Measurements from ENCODE around the gene NADK2. TPM values are rescaled to one million over a fixed set of nuclear protein-coding genes. Genes with fewer than 3 reads are reported as not detected.

The NADK2 gene
- total and polyA plus RNA-seq, 10 of the 15 experiments (the other 5 are each of a cell fraction or from before 2014, with no cell fraction given) = 2.4 to 9.0 (median 6.3) TPM

DNA sequence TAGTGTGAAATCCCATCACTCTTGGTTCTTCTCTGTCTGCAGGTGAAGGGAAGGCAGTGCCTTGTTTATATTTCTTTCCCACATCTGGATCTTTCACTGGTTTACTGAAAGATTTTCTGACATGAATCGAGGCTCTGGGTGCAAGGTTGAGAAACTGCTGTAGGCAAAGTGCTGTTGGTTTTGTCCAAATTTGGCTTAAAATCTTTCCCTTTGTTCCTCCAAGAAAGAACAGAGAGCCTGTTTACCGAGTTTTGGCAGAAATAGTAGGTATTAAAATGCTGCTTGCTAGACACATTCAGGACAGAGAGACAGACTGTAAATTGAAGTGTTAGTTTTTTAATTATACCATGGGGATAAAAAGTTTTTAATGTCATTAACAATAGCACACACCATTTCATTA lies 68.3 kb downstream of the NADK2 start:
- no TSS peak for BruUV-seq (replicated peaks)
- Histone ChIP-seq H4K20me1 (ENCODE audit: control insufficient read depth, insufficient read depth) (no peaks in the 10 kb centered on the region), H3K36me3 (ENCODE audit: control insufficient read depth in 2 of 2, insufficient read depth in 2 of 2, low read length in 1 of 2) (peaks cover 5 to 27% of the 10 kb centered on the region in 2 experiments), H3K4me2 (ENCODE audit: control insufficient read depth, insufficient read depth) (no peak overlapping the region), H3K27me3 (replicated peaks in 1 of 2; ENCODE audit: control insufficient read depth in 2 of 2, insufficient read depth in 2 of 2, low read length in 1 of 2) (no peaks in the 10 kb centered on the region), H3K9me3 (replicated peaks; ENCODE audit: control insufficient read depth, insufficient read depth, low read length) (no peaks in the 10 kb centered on the region), H3K4me1 (ENCODE audit: control insufficient read depth, insufficient read depth, low read length) (peaks cover 14% of the 10 kb centered on the region), H3K79me2 (ENCODE audit: control insufficient read depth, insufficient read depth, low read length) (no peaks in the 10 kb centered on the region), H3K9ac (ENCODE audit: control insufficient read depth, insufficient read depth, low read length) (no peak overlapping the region), H3K27ac (ENCODE audit: control insufficient read depth, insufficient read depth) (no peak overlapping the region), H3K4me3 (no peak overlapping the region), H2AFZ (ENCODE audit: control insufficient read depth, low read depth, low read length) (no peak overlapping the region)
- intact Hi-C loops (cut with micrococcal nuclease; ENCODE audit: unreplicated experiment) (no loop called here), in situ Hi-C loops (cut with MboI) (loop anchor here (10.0 kb wide), 1 partner anchor 521 kb away; no protein-coding TSS in a partner anchor)
- ChIA-PET POLR2A (no interaction called here), CTCF (no interaction called here), RAD21 (ENCODE audit: unreplicated experiment) (interaction anchor here (1.1 kb wide), 1 partner anchor 94 kb away, joined by 3 read pairs; no protein-coding TSS in a partner anchor), SMC1A (ENCODE audit: uncharacterized antibody, unreplicated experiment) (no interaction called here)
- no peak for FAIRE-seq
- WGBS (ENCODE audit: insufficient coverage, insufficient replicate concordance, low lambda C conversion rate, missing lambda C conversion rate) = 98% methylated on average over 2 of the region's 2 CpGs
- ATAC-seq = no peak
- TF ChIP-seq, protein P1, sequence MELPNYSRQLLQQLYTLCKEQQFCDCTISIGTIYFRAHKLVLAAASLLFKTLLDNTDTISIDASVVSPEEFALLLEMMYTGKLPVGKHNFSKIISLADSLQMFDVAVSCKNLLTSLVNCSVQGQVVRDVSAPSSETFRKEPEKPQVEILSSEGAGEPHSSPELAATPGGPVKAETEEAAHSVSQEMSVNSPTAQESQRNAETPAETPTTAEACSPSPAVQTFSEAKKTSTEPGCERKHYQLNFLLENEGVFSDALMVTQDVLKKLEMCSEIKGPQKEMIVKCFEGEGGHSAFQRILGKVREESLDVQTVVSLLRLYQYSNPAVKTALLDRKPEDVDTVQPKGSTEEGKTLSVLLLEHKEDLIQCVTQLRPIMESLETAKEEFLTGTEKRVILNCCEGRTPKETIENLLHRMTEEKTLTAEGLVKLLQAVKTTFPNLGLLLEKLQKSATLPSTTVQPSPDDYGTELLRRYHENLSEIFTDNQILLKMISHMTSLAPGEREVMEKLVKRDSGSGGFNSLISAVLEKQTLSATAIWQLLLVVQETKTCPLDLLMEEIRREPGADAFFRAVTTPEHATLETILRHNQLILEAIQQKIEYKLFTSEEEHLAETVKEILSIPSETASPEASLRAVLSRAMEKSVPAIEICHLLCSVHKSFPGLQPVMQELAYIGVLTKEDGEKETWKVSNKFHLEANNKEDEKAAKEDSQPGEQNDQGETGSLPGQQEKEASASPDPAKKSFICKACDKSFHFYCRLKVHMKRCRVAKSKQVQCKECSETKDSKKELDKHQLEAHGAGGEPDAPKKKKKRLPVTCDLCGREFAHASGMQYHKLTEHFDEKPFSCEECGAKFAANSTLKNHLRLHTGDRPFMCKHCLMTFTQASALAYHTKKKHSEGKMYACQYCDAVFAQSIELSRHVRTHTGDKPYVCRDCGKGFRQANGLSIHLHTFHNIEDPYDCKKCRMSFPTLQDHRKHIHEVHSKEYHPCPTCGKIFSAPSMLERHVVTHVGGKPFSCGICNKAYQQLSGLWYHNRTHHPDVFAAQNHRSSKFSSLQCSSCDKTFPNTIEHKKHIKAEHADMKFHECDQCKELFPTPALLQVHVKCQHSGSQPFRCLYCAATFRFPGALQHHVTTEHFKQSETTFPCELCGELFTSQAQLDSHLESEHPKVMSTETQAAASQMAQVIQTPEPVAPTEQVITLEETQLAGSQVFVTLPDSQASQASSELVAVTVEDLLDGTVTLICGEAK (IDR thresholded peaks at IDR 0.05; ENCODE audit: borderline replicate concordance) = no peak
- TF ChIP-seq BRCA1 (IDR thresholded peaks at IDR 0.05; ENCODE audit: low read depth, low read length) (no peak), BACH1 (IDR thresholded peaks at IDR 0.05; ENCODE audit: borderline replicate concordance) (no peak), ZZZ3 (IDR thresholded peaks at IDR 0.05; ENCODE audit: control insufficient read depth, insufficient read length, low read depth) (no peak), ZSCAN29 (IDR thresholded peaks at IDR 0.05) (no peak), FOS (IDR thresholded peaks at IDR 0.05; ENCODE audit: borderline replicate concordance, extremely low read depth, insufficient read length) (no peak), EED (IDR thresholded peaks at IDR 0.05; ENCODE audit: low read depth) (no peak), IKZF1 (conservative IDR thresholded peaks at IDR 0.05) (no peak), BMI1 (IDR thresholded peaks at IDR 0.05; ENCODE audit: borderline replicate concordance) (no peak), SMAD1 (IDR thresholded peaks at IDR 0.05; ENCODE audit: low read depth, partially characterized antibody) (no peak), NBN (IDR thresholded peaks at IDR 0.05) (no peak)
- no peak for DNase-seq (ENCODE audit: low read depth, low spot score)
